B cell (primary cell): ENCODE results near the gene NR5A1. TPM values are rescaled to one million over a fixed set of nuclear protein-coding genes. Genes with fewer than 3 reads are reported as not detected.

ENCODE experiments used
- ATAC-seq: fragments of 200-7000 bp; cut with Tn5 transposase; one replicate; pipeline ENCODE4 v1.10.0; 2021; ENCODE audit warnings: low read depth, mild to moderate bottlenecking, moderate number of reproducible peaks, moderate library complexity
- CTCF ChIA-PET: fragments of 350-600 bp; sonication (Branson Sonifier 250); formaldehyde crosslinking; loops from one replicate; lab custom pipeline; 2021; ENCODE audit warnings: antibody characterized with exemption, inconsistent platforms; lab: Charles Lee
- POLR2A ChIA-PET: fragments of 350-600 bp; sonication (Branson Sonifier 250); formaldehyde crosslinking; loops from one replicate; lab custom pipeline; 2021; ENCODE audit warnings: antibody characterized with exemption; lab: Charles Lee
- DNase-seq: peaks from one replicate; pipeline ENCODE4 v3.0.0; 2013
- H2AFZ ChIP-seq: 2 replicates; pipeline ENCODE4 v1.6.1; 2012; ENCODE audit warnings: mild to moderate bottlenecking, low read depth, low read length; ENCODE audit not compliant: insufficient read depth, poor library complexity, severe bottlenecking
- H3K27ac ChIP-seq, 2 donors: 1 replicate in 1 of 2; 2 replicates in 1 of 2; pipeline ENCODE4 v1.5.1; 2012 to 2013; ENCODE audit warnings: low read length in 2 of 2, mild to moderate bottlenecking in 2 of 2, moderate library complexity in 1 of 2
- H3K27me3 ChIP-seq, 4 experiments: fragments of 200-600 bp in 1 of 4; sonication (generic) in 1 of 4; replicated peaks in 1 of 4; 1 replicate in 2 of 4; 2 replicates in 2 of 4; pipeline versions ENCODE4 v1.6.1 to v1.7.0; 2013 to 2016; ENCODE audit warnings: low read length in 3 of 4, mild to moderate bottlenecking in 2 of 4, mixed read lengths in 1 of 4, moderate library complexity in 1 of 4; ENCODE audit not compliant: insufficient read depth in 4 of 4, control insufficient read depth in 3 of 4; ENCODE audit errors: control extremely low read depth in 1 of 4
- H3K36me3 ChIP-seq, 2 experiments: replicated peaks in 1 of 2; 1 replicate in 1 of 2; 2 replicates in 1 of 2; pipeline versions ENCODE4 v1.6.1 to v1.7.1; 2013; ENCODE audit warnings: low read length in 1 of 2; ENCODE audit not compliant: insufficient read depth in 2 of 2, control insufficient read depth in 1 of 2; ENCODE audit errors: control extremely low read depth in 1 of 2, extremely low read depth in 1 of 2
- H3K4me1 ChIP-seq, 2 donors: fragments of 200-600 bp in 1 of 2; sonication (generic) in 1 of 2; 1 replicate in 1 of 2; 2 replicates in 1 of 2; pipeline versions ENCODE4 v1.5.1 to v1.6.1; 2013 to 2017; ENCODE audit warnings: low read length in 2 of 2; ENCODE audit not compliant: control insufficient read depth in 2 of 2, insufficient read depth in 2 of 2
- H3K4me2 ChIP-seq: replicated peaks from 2 replicates; pipeline ENCODE3; 2012; ENCODE audit warnings: mild to moderate bottlenecking, low read depth, low read length; ENCODE audit not compliant: poor library complexity, severe bottlenecking
- H3K4me3 ChIP-seq, 5 experiments: fragments of 200-600 bp in 1 of 5; sonication (generic) in 1 of 5; 1 replicate in 3 of 5; 2 replicates in 2 of 5; pipeline versions ENCODE4 v1.5.1 to v1.7.0; 2011 to 2016; ENCODE audit warnings: low read length in 4 of 5, mild to moderate bottlenecking in 4 of 5, low read depth in 2 of 5, control low read depth in 1 of 5, moderate library complexity in 1 of 5; ENCODE audit not compliant: insufficient read depth in 1 of 5; ENCODE audit errors: control extremely low read depth in 1 of 5, extremely low read depth in 1 of 5
- H3K79me2 ChIP-seq: fragments of 200-600 bp; sonication (generic); one replicate; pipeline ENCODE4 v1.6.0; 2016; ENCODE audit warnings: low read length; ENCODE audit not compliant: control insufficient read depth, insufficient read depth
- H3K9ac ChIP-seq: fragments of 200-600 bp; sonication (generic); 2 replicates; pipeline ENCODE4 v1.6.1; 2017; ENCODE audit warnings: mild to moderate bottlenecking, low read length, moderate library complexity
- H3K9me3 ChIP-seq, 3 donors: one replicate each; pipeline versions ENCODE4 v1.6.1 to v1.7.1; 2013; ENCODE audit warnings: low read length in 2 of 3; ENCODE audit not compliant: control insufficient read depth in 2 of 3, insufficient read depth in 1 of 3; ENCODE audit errors: control extremely low read depth in 1 of 3
- H4K20me1 ChIP-seq: 2 replicates; pipeline ENCODE4 v1.6.0; 2012; ENCODE audit warnings: mild to moderate bottlenecking, low read length; ENCODE audit not compliant: insufficient read depth, control insufficient read depth, poor library complexity, severe bottlenecking
- H3K27ac Mint-ChIP-seq: one replicate; pipeline ENCODE4 v1.8.0; 2021; ENCODE audit warnings: mixed read lengths
- H3K27me3 Mint-ChIP-seq: one replicate; pipeline ENCODE4 v1.8.0; 2021; ENCODE audit warnings: mixed read lengths
- H3K4me1 Mint-ChIP-seq: one replicate; pipeline ENCODE4 v1.8.0; 2021; ENCODE audit warnings: mixed read lengths
- H3K4me3 Mint-ChIP-seq: one replicate; pipeline ENCODE4 v1.8.0; 2021; ENCODE audit warnings: mixed read lengths
- H3K9me3 Mint-ChIP-seq: one replicate; pipeline ENCODE4 v1.8.0; 2022; ENCODE audit warnings: mixed read lengths; ENCODE audit not compliant: insufficient read depth
- CTCF ChIP-seq: fragments of 200-600 bp; IDR thresholded peaks from one replicate; pipeline ENCODE4 v1.8.0; 2022; ENCODE audit warnings: antibody characterized with exemption, mild to moderate bottlenecking
- EZH2 ChIP-seq: IDR thresholded peaks from 2 replicates; pipeline ENCODE4 v1.6.1; 2012; ENCODE audit warnings: borderline replicate concordance, low read depth, mild to moderate bottlenecking, moderate library complexity, low read length; ENCODE audit not compliant: insufficient read depth, poor library complexity, severe bottlenecking
- WGBS: methylation state at CpG from one replicate; pipeline ENCODE4 v1.1.5; 2013; ENCODE audit warnings: missing lambda C conversion rate; ENCODE audit not compliant: insufficient coverage; 5-methylcytosine and 5-hydroxymethylcytosine counted together
- intact Hi-C: fragments of 100-400 bp; cut with micrococcal nuclease; formaldehyde crosslinking; loops from one replicate; pipeline ENCODE4 v1.10.0; 2022
- polyA plus RNA-seq: library from polyadenylated mRNA; depleted of rRNA; stranded (reverse); fragments of >200 nt; gene quantifications from 2 replicates; pipeline ENCODE4 v1.2.3, GENCODE V29; 2012
- total RNA-seq, 2 donors: library from RNA; stranded (reverse); fragments of 120-200 nt in 1 of 2; gene quantifications; 1 replicate in 1 of 2; 2 replicates in 1 of 2; pipeline versions ENCODE4 v1.2.3 to v1.2.4, GENCODE V29; 2013 to 2022

Gene NR5A1
- total and polyA plus RNA-seq, 2 donors (not counting 1 experiment from before 2014, with no cell fraction given) = not detected

GRCh38 chr9:124531115-124531514 is 23.9 kb upstream of the NR5A1 start:
- H3K79me2 ChIP-seq = no peaks in the 10 kb centered on the region
- no peaks in the 10 kb centered on the region for H4K20me1 ChIP-seq
- CTCF ChIA-PET = no interaction called here
- H3K36me3 ChIP-seq = no peaks in the 10 kb centered on the region
- Mint-ChIP-seq H3K9me3 (no peaks in the 10 kb centered on the region), H3K4me1 (no peaks in the 10 kb centered on the region), H3K27me3 (no peaks in the 10 kb centered on the region), H3K27ac (no peak overlapping the region), H3K4me3 (no peak overlapping the region)
- no peak for TF ChIP-seq EZH2
- TF ChIP-seq CTCF = no peak
- no peaks in the 10 kb centered on the region for H3K27me3 ChIP-seq
- H3K4me2 ChIP-seq = no peak overlapping the region
- no peak overlapping the region for H3K4me3 ChIP-seq
- H3K9me3 ChIP-seq = no peaks in the 10 kb centered on the region
- H3K27ac ChIP-seq = no peak overlapping the region
- WGBS = 95% methylated on average over 2 of the region's 2 CpGs
- H2AFZ ChIP-seq = no peak overlapping the region
- intact Hi-C loops = no loop called here
- POLR2A ChIA-PET = no interaction called here
- H3K4me1 ChIP-seq = no peaks in the 10 kb centered on the region
- ATAC-seq (no peak), DNase-seq (no peak)
- H3K9ac ChIP-seq = no peak overlapping the region

DNA sequence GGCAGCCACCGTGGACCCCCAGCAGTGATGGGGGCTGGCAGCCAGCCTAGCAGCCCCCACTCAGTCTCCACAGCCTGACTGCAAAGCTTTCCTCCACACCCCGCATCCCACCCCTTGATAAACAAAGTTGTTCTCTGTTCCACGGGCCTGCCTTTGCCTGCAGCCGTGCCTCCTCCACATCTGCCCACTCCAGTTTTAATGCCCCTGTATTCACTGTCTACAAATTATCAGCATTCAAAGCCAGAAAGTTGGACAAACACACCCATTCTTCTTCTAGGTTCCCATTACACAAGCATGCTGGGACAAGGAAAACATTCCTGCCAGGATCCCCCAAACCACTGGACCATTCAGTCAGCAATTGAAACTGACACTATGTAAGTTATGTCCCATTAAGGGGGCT is 23.0 kb upstream of the NR5A1 start:
- intact Hi-C loops = no loop called here
- POLR2A ChIA-PET = no interaction called here
- no peaks in the 10 kb centered on the region for H3K4me1 Mint-ChIP-seq

More for the DNA sequence above, 23.0 kb upstream of the NR5A1 start:
- TF ChIP-seq EZH2 (no peak), CTCF (no peak)
- no peaks in the 10 kb centered on the region for H3K27me3 Mint-ChIP-seq
- Histone ChIP-seq H3K4me2 (no peak overlapping the region), H3K9me3 (no peaks in the 10 kb centered on the region), H3K4me3 (no peak overlapping the region), H3K9ac (no peak overlapping the region), H3K27me3 (no peaks in the 10 kb centered on the region), H3K4me1 (no peaks in the 10 kb centered on the region), H4K20me1 (no peaks in the 10 kb centered on the region), H3K27ac (no peak overlapping the region), H3K36me3 (no peaks in the 10 kb centered on the region), H2AFZ (no peak overlapping the region), H3K79me2 (no peaks in the 10 kb centered on the region)
- no peak overlapping the region for H3K4me3 Mint-ChIP-seq
- CTCF ChIA-PET = no interaction called here
- no peak for ATAC-seq
- H3K9me3 Mint-ChIP-seq = no peaks in the 10 kb centered on the region
- 95% methylated on average over 4 of the region's 4 CpGs for WGBS
- no peak overlapping the region for H3K27ac Mint-ChIP-seq
- no peak for DNase-seq
